G401 (cell line): ENCODE measurements around the gene APOBEC3B. TPM values are rescaled to one million over a fixed set of nuclear protein-coding genes. Genes with fewer than 3 reads are reported as not detected.
"Not testable (repeated sequence)": the region's sequence is repeated elsewhere in the genome, so short reads cannot be mapped to it uniquely, and the experiment has no call there.

ENCODE experiments used
- DNase-seq: peaks from one replicate; pipeline ENCODE4 v3.0.0-alpha.2; 2015; ENCODE audit warnings: low spot score
- in situ Hi-C: cut with HindIII; loops from 2 replicates; pipeline ENCODE4 v1.10.0; 2016; ENCODE audit warnings: low sequenced_read_pairs, mixed read lengths
- total RNA-seq: library from RNA; depleted of rRNA; stranded (reverse); fragments of >200 nt; shearing (Covaris generic); gene quantifications from 2 replicates; pipeline ENCODE4 v1.2.3, GENCODE V29; 2014

Gene APOBEC3B
- total RNA-seq, 1 experiment from 2014 or later: 6.4 TPM

DNA sequence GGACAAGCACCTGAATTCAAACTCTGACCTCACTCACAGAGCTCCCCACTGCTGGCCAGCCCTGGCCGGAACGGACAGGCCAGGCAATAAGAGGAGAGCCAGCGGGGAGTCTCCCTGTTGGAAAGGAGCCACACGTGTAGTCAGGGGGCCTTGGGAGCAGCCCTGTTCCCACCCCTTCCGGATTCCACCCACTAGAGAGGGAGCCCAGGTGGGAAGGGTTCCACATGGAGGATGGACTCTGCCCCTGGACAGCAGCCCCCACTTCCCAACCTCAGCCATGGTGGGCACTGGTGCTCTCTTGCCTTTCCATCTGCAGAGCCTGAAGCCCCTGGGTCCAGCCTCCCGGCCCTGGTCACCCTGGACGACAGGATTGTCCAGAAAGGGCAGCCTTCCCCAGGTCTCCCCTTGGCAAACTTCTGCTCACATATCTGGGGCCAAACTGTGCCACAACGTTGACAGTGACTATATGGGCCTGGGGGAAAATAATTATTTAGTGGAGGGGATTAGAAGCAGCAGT lies 32.2 kb upstream of the APOBEC3B start:
- in situ Hi-C loops: no loop called here
- DNase-seq: no peak

DNA sequence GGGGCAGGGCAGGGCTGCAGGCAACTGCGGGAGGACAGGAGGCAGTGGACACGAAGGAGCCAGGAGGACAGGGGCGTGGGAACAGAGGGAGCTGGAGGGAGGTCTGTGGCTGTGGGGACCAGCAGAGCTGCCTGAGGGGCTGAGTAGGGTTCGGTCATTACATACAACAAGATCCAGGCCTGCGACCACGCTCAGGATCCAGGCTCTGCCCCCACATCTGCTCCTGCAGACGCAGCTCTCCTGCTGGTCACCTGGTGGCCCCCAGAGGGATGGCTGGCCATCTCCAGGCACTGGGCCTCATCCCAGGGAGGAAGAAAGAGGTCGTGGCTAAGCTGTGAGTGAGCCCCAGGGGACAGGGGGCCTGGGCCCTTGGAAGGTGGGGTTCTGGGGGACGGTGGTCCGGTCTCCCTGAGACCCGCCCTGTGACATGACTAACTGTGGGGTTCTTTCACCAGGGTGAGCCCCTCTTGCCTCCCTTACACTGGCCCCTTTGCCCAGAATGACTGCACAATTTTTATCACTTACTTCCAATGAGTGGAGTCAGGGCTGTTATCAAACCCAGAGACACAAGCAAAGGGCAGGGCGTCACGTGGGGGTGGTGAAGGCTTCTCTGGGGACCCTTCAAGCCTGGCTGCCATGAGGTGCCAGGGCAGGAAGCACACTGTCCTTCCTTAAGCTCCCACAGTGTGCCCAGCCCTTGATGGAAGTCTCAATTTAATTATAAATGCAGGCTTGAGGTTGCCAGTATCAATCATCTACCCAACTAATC lies 31.4 kb upstream of the APOBEC3B start:
- DNase-seq: no peak
- in situ Hi-C loops: no loop called here

DNA sequence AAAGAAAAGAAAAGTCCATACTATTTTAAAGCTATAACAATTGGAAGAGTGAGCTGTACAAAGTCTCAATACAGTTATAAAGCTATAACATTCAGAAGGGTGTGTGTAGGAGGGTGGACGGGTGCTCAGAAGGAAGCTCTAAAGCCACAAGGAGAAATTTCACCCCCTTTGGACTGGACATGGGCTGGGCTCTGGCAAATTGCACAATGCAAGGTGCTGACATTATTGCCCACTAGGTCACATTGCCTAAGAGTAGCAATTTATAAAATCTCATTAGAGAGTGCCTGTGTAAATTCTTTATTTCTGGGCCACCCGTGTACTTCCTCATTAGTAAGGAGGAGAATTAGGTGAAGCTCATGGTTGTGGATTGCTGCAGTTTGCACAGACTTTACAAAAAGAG lies 30.4 kb upstream of the APOBEC3B start:
- DNase-seq: no peak
- in situ Hi-C loops: no loop called here

DNA sequence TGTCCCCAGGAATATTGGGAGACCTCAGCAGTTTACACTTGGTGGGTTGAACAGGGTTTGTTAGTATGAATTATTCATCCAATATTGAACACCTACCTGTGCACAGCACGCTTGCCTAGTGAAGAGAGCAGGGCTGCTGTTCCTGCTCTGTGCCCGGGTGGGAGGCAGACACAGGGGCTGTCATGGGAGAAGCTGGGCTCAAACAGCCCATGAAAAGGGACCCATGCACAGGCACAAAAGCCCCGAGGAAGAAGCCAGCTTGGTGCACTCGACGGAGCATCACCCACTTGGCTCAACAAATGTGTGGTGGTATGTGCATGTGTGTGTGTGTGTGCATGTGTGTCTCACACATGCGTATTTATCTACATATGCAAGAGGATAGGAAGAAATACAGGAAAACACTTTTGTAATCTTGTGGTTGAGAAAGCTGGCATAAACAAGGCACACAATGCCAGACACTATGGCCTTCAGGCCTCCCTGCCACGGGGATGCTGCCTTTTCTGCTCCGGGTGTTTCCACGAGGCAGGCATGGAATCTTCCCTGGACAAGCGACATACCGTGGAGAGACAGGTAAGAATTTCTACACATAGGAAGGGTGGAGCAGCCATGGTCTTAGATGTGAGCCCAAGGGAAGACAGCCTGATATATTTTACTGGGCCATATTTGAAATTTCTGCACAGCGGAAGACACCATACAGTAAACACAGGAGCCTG lies 29.7 kb upstream of the APOBEC3B start:
- in situ Hi-C loops: no loop called here
- no peak for DNase-seq

DNA sequence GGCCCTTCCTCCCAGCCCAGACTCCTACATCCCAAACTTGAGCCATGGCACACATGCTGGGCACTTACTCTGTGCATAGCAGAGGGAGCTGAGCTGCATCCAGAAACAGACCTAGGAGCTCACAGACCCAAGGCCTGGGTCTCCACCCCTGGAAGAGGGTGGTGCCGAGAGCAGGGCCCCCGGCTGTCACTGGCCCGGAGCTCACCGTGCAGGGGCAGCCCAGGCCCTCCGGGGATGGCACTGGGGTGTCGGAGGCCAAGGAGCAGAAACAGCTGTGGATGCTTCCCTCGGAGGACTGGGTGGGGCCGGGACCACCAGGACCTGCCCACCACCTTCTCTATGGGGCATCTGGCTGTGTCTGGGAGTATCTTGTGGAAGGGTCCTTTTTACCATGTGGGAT lies 29.1 kb upstream of the APOBEC3B start:
- DNase-seq: no peak
- in situ Hi-C loops: no loop called here

DNA sequence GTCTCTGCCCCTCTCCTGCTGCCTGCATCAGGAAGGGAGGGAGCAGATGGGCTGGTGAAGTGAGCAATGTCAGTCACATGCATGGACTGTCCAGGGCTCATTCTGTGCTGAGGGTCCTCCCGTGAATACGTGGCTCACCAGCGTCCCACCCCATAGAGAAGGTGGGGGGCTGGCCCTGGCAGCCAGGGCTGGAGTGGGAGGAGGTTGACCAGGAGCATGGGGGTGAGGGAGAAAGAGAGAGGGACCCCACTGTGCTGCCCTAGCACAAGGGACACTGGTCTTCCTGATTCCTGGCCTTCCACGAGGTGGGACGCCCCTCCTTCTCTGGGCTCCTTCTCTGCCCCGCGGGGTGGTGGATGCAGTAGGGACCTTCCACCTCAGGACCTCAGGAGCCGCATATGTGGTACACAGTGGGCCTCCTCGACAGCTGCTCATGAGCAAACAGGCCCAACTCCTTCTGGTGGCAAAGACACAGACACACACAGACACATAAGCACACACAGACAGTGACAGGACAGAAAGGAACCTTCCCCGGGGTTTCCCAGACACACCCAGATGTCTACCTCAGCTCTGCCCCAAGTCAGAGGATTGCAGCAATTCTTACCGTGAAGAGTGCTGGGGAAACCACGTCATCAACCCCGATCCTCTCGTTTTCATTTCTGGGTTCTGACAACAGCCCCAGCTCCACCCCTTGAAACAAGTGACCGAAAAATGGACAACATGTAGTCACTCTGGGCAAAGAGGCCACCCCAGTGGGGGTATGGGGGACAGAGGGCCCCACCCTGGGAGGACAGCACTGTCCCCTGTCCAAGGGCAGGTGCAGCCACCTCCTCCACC lies 28.4 kb upstream of the APOBEC3B start:
- DNase-seq: no peak
- in situ Hi-C loops: no loop called here

DNA sequence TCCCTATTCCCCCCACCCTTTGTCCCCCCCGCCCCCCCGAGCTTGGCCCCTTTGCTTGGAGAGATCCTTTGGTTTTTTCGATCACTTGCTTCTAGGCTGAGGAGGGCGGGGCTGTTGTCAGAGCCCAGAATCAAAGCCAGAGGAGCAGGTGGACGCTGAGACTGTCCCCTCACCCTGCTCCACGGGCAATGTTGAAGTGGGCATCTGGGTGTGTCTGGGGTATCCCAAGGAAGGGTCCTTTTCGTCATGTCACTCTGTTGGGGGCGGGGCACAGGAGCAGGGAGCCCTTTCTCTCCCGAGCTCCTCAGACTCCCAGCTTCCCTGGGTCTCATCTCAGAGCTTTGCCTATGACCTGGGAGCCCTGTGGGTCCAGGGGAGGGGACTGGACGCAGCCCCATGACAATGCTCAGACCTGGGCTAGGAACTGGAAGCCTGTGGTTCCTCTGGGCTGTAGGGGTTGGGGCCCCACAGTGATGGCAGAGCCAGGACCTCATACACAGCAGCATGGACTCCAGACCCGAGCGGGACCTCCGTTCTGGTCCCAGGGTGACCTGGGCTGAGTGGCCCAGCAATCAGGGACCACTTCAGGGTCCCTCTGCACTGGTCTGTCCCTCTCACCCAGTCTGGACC lies 27.6 kb upstream of the APOBEC3B start:
- in situ Hi-C loops: no loop called here
- DNase-seq: no peak

DNA sequence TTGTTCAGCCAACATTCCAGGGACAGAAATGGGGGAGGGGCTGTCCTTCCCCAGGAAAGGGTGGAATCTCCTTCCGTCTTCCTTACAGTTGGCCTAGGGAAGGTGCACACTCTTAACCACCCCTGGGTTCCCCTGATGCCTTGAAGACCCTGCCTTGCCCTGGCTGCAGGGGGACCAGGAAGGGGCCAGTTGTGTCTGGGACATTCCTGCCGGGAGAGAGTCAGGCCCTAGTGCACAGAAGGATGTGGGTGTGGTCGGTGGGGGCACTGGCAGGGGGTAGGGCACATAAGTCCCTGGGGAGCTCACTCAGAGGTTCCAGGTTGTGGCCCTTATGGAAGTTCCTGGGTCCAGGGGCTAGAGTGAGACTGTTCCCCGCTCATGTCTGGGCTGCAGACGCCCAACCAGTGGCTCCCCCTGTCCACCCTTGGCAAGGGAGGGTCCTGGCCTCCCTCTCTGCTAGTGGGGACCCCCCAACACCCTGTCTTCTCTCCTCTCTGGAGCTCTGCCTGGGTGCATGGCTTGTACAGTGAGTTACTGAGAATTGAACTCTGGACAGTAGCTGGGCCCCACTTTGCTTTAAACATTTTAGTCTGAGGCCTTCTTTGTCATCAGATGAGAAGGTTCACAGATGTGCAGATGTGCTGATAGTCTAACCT lies 26.8 kb upstream of the APOBEC3B start:
- in situ Hi-C loops: no loop called here
- no peak for DNase-seq

DNA sequence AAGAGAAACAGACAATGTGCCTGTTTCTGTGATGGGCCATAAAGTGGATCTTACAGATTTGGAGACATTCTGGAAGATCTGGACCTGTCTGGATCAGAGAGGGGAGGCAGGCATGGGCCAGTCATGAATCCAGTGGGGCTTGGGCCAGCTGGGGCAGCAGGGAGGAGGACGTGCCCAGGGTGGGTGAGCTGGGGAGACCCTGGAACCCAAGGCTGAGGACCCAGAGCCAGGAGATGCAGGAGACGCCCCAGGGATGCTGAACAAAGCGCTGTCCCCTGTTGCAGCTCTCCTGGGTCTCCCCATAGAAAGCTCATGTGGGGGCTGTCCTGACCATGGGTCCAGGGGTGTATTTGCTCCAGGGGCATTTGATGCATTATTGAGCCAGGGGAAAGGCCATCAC lies 26.2 kb upstream of the APOBEC3B start:
- DNase-seq: no peak

DNA sequence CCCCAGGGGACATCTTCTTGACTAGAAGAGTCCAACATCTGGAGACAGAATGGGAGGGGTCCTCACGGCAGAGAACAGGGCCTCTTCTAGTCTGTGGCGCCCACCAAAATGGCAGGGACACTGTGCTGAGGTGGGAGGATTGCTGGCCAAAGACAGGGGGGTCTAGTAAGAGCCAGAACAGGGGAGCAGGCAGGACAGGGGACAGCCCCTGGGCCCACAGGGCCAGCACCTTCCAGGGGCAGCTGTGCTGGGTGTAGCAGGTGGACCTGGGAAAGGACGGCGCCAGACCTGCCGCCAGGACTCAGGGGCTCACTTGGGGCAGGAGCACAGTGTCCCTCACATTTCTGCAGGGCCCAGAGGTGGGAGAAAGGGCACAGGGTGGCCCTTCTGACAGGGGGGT lies 25.6 kb upstream of the APOBEC3B start:
- DNase-seq: no peak
- in situ Hi-C loops: no loop called here

More for the DNA sequence above, 26.2 kb upstream of the APOBEC3B start:
- in situ Hi-C loops: no loop called here

DNA sequence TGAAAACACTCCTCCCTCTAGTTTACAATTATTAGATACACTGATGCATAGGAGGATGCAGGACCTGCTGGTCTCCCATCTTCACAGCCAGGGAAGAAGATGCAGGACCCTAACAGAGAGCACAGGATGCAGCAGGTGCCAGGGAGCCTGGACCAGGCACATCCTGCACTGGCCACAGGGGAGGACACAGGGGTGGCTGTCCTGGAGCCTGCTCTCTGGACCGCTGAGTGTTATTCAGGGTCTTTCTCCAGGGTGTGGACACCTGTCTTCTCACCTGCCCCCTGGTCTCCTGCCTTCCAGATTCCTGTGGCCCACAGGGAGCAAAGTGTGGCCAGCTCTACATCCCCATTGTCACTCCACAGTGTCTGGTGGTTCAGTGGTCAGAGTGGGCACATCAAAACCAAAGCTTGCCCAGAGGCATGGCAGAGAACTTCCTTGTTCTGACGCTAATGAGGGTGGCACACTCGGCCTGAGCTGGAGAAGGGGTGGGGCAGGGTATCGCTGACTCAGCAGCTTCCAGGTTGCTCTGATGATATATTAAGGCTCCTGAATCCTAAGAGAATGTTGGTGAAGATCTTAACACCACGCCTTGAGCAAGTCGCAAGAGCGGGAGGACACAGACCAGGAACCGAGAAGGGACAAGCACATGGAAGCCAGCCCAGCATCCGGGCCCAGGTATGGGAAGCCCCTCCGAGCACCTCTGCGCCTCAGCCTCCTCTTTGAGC lies 24.9 kb upstream of the APOBEC3B start, which contains the start of gene APOBEC3A:
Gene APOBEC3A (plus strand): TSS at position 564 of the 725 bp plus-strand sequence. CDS start 83 bp downstream, at position 647.
- no peak for DNase-seq
- in situ Hi-C loops: no loop called here

DNA sequence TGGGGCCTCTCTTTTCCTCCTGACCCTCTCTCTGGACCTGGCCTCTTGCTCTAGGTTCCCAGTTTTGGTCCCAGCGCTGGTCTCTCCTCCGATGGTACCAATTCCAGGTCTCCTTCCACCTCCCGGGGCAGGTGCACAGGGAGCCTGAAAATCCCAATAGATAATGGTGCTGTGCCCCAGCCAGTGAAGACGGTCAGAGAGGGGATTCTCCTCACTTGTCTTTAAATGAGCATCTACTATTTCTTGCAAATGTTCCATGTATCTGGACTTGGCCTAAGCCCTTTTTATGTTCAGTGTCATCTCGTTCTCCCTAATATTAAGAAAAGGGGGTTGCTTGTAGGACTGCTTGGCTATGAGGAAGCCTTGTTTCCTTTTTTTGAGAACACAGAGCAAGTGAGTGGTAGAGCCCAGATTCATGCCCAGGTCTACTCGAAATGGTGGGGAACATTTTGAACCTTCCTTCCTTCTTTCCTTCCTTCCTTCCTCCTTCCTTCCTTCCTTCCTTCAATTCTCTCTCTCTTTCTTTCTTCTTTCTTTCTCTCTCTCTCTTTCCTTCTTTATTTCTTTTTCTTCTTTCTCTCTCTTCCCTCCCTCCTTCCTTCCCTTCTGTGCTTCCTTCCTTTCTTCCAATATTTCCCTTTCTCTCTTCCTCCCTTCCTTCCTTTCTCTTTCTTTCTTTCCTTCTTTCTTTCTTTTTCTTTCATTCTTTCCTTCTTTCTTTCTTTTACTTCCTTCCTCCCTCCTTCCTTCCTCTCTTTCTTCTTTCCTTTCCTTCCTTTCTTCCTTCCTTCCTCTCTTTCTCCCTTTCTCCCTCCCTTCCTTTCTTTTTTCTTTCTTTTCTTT lies 24.1 kb upstream of the APOBEC3B start:
- in situ Hi-C loops: no loop called here
- no peak for DNase-seq

DNA sequence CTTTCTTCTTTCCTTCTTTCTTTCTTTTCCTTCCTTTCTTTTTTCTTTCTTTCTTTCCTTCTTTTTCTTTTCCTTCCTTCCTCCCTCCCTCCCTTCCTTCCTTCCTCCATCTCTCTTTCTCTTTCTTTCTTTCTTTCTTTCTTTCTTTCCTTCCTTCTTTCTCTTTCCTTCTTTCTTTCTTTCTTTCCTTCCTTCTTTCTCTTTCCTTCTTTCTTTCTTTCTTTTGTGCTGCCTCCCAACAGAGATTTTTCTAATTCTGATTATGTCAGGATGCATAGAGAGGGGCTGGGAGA lies 23.6 kb upstream of the APOBEC3B start:
- in situ Hi-C loops, DNase-seq: not testable (repeated sequence)

DNA sequence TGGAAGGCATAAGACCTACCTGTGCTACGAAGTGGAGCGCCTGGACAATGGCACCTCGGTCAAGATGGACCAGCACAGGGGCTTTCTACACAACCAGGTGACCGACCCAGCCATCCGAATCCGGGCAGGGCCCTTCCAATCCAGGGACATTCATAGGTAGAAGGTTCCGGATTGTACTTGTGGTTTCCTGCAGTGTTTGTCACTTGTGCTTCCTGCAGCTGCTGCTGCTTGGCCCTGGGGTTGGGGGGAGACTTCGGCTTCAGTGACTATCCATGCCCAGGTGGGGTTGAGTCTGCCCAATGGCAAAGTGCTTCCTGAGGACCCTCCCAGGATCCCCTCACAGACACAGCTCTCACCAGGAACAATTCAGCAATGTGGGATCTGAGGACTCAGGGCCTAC lies 22.6 kb upstream of the APOBEC3B start:
- in situ Hi-C loops: no loop called here

DNA sequence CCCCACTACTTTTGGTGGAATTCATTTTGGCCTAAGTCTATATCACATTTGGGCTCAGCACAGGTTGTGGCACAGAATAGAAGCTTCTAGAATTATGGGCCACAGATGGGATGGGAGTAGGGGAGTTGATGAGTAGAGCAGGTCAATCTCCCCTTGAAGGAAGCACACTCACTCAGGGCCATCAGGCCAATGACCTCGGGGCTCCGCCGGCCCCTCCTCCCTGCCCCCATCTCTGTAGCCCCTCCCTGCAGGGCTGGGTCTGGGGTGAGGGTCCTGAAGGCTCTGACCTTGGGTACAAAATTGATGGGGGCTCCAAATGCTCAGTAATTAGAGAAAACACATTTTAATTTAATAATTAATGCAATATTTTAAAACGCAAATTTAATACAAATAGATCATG lies 21.5 kb upstream of the APOBEC3B start:
- in situ Hi-C loops, DNase-seq: not testable (repeated sequence)

More for the DNA sequence above, 22.6 kb upstream of the APOBEC3B start:
- no peak for DNase-seq

DNA sequence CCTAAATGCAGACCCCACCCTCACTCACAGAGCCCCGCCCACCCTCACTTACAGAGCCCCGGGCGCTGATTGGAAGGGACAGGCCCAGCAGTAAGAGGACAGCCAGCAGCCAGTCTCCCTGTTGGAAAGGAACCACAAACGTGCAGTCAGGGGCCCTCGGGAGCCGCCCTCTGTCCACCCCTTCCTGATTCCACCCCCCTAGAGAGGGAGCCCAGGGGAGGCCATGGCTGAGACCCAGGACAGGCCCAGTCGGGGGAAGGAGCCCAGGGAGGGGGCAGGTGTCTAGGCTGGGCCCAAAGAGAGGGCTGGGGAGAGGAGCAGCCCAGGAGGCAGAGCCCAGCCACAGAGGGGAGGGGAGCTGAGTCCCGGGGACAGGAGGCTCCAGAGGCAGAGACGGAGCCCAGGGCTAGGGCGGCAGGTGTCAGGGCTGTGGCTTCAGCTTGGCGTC lies 18.8 kb upstream of the APOBEC3B start:
- in situ Hi-C loops, DNase-seq: not testable (repeated sequence)

DNA sequence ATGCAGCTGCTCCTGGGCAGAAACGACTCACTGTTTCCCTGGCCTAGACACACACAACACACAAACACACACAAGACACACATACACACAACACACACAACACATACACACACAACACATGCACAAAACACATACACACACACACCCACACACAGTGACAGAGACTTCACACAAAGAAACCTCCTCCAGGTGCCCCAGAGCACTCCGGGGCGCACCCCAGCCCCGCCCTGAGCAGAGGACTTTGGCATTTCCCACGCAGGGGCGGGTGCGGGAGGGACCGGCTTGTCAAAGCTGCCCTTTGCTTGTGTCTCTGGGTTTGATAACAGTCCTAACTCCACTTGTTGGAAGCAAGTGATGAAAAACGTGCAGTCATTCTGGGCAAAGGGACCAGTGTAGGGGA lies 18.3 kb upstream of the APOBEC3B start:
- DNase-seq: no peak
- in situ Hi-C loops: no loop called here
